Prostate gland (tissue), 2 donors: ENCODE data around the gene CSF2.
"Not testable (repeated sequence)": the region's sequence is repeated elsewhere in the genome, so short reads cannot be mapped to it uniquely, and the experiment has no call there.

Source experiments
- POLR2A ChIP-seq: fragments of 450-650 bp; IDR thresholded peaks from one replicate; pipeline ENCODE4 v1.6.1; 2016; ENCODE audit warnings: antibody characterized with exemption, mild to moderate bottlenecking
- TF ChIP-seq, protein P1 (sequence below), 4 experiments: fragments of 200-600 bp in 2 of 4; fragments of 450-650 bp in 2 of 4; sonication (generic) in 2 of 4; IDR thresholded peaks; 1 replicate in 3 of 4; 2 replicates in 1 of 4; pipeline ENCODE4 v1.5.1; 2016 to 2019; ENCODE audit warnings: antibody characterized with exemption in 4 of 4, mild to moderate bottlenecking in 2 of 4, moderate library complexity in 2 of 4

DNA sequence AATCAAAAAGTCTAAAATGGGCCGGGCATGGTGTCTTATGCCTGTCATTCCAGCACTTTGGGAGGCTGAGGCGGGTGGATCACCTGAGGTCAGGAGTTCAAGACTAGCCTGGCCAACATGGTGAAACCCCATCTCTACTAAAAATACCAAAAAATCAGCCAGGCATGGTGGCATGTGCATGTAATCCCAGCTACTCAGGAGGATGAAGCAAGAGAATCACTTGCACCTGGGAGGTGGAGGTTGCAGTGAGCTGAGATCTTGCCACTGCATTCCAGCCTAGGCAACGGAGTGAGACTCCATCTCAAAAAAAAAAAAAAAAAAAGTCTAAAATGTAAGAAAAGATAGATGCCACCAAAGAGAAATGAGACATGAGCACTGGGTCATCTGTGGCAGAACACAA, 49.4 kb downstream of the CSF2 start:
- not testable (repeated sequence) for TF ChIP-seq POLR2A
- TF ChIP-seq, protein P1, sequence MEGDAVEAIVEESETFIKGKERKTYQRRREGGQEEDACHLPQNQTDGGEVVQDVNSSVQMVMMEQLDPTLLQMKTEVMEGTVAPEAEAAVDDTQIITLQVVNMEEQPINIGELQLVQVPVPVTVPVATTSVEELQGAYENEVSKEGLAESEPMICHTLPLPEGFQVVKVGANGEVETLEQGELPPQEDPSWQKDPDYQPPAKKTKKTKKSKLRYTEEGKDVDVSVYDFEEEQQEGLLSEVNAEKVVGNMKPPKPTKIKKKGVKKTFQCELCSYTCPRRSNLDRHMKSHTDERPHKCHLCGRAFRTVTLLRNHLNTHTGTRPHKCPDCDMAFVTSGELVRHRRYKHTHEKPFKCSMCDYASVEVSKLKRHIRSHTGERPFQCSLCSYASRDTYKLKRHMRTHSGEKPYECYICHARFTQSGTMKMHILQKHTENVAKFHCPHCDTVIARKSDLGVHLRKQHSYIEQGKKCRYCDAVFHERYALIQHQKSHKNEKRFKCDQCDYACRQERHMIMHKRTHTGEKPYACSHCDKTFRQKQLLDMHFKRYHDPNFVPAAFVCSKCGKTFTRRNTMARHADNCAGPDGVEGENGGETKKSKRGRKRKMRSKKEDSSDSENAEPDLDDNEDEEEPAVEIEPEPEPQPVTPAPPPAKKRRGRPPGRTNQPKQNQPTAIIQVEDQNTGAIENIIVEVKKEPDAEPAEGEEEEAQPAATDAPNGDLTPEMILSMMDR (IDR thresholded peaks at IDR 0.05) = not testable (repeated sequence)
